ENCODE data around the gene TMC7.
"Not testable (repeated sequence)": the region's sequence is repeated elsewhere in the genome, so short reads cannot be mapped to it uniquely, and the experiment has no call there.

Gene TMC7

DNA sequence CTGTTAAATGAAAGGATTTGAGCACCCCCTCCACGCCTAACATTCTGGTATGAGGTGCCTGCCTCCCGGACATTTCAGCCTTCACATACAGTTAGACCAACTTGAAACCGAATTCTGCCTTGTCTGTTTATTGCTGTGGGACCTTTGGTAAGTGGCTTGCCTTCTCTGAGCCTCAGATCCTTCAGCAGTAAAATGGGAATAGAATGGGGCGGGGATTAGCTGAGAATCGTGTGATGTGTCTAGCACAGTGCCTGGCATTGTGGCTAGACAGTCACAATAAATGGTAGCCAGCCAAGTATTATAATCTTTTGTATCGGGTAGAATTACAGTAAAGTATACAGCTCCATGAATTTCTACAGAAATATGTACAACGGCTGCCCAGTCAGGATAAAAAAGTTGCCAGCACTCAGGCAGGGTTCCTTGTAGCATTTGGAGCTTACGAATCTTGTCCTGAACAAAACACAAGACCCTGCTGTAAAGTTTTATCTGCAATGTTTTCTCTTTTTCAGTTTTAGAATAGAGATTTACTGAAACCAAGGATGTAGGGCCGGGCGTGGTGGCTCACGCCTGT lies 786 bp downstream of the TMC7 start:
- DNase-seq, result no peak

DNA sequence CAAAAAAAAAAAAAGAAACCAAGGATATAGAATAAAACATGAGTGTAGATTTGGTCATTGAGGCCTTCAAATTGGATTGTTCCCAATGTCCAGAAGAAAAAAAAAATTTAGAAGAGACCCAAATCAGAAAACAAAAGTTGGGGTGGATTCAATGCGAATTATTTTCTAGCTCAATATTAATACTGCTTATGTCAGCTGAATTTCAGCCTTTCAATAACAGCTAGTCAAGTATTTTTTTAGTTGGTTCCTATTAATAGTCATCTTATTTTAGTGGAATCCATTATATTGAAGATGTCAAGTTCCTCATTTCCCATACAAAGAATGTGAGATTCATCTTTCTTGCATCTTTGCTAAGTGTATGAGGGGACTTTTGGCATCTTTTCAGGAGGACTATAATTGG lies 1.5 kb downstream of the TMC7 start:
- not testable (repeated sequence) for DNase-seq

DNA sequence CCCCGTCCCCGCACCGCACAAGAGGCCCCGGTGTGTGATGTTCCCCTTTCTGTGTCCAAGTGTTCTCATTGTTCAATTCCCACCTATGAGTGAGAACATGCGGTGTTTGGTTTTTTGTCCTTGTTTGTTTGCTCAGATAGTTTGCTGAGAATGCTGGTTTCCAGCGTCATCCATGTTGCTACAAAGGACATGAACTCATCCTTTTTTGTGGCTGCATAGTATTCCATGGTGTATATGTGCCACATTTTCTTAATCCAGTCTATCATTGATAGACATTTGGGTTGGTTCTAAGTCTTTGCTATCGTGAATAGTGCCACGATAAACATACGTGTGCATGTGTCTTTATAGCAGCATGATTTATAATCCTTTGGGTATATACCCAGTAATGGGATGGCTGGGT lies 8.0 kb downstream of the TMC7 start:
- not testable (repeated sequence) for DNase-seq

DNA sequence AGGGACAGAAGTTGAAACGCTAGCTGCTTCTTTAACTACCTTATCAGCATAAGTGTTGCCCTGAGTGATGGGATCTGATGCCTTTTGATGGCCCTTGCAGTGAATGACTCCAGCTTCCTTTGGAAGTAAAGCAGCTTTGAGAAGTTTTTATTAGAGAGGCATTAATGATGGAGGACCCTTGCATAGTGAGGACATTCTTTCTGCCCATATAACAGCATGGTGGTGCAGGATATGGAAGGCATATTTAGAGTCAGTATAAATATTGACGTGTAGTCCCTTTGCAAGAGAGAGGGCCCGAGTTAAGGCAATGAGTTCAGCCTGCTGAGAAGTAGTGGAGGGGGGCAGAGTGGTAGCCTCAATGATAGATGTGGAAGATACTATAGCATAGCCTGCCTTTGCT lies 9.8 kb downstream of the TMC7 start:
- not testable (repeated sequence) for DNase-seq

DNA sequence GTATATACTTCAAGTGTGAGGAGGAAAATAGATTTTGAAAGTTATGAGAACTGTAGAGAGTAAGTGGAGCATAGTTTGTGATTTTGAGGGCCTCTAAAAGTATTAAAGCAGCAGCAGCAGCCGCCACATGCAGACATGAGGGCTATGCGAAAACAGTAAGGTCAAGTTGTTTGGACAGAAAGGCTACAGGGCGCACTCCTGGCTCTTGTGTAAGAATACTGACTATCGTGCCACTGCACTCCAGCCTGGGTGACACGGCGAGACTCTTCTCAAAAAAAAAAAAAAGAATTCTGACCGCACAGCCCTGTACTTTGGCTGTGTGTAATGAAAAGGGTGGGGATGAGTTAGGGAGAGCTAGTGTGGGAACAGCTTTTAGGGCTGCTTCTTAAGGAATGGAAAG lies 10.4 kb downstream of the TMC7 start:
- not testable (repeated sequence) for DNase-seq

DNA sequence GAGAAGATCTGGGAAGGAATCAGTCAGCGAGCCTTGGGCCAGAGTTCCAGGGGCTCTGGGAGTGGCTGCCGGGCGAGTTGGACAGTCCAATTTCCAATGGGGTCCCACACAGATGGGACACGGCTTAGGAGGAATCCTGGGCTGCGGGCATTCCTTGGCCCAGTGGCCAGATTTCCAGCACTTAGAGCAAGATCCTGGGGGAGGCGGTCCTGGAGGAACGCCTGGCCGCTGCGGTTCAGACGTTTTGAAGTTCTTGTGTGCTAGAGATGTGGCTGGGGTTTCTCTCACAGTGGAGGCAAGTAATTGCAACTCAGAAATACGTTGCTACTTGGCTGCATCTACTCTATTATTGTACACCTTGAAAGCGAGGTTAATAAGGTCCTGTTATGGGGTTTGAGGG lies 11.7 kb downstream of the TMC7 start:
- DNase-seq, result not testable (repeated sequence)

DNA sequence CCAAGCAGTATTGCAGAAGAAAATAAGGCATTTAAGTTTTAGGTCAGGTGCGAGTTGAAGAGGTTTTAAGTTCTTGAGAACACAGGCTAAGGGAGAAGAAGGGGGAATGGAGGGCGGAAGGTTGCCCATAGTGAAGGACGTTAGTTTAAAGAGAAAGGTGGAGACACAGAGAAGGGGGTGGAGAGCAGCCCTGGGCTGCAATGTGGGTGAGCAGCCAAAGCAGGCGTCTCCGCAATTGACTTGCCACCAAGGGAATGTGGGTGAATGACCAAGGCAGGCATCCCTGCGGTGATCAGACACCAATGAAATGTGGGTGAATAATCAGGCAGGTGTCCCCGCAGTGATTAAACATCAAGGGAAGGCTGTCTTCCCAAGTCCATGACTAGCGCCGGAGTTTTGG lies 12.8 kb downstream of the TMC7 start:
- not testable (repeated sequence) for DNase-seq

DNA sequence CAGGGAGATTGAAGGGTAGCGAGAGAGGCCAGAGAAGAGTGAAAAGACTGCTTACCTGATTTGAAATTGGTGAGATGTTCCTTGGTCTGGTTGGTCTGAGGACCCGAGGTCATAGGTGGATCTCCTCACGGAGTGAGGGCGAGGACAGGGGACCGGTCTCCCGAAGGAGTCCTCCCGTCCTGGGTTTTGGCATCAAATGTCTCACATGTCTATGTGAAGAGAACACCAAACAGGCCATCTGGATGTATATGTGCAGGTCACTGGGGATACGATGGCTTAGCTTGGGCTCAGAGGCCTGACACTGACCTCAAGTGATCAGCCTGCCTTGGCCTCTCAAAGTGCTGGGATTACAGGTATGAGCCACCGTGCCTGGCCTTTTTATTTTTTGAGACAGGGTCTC lies 13.3 kb downstream of the TMC7 start:
- not testable (repeated sequence) for DNase-seq

DNA sequence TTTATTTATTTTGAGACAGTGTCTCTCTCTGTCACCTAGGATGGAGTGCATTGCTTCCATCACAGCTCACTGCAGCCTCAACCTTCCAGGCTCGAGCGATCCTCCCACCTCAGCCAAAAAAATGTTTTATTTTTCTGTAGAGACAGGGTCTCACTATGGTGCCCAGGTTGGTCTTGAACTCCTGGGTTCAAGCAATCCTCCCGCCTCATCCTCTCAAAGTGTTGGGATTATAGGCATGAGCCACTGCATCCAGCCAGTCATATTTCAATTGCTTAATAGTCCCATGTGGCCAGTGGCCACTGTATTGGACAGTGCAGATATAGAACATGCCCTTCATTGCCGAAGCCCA lies 15.3 kb downstream of the TMC7 start:
- no peak for DNase-seq

DNA sequence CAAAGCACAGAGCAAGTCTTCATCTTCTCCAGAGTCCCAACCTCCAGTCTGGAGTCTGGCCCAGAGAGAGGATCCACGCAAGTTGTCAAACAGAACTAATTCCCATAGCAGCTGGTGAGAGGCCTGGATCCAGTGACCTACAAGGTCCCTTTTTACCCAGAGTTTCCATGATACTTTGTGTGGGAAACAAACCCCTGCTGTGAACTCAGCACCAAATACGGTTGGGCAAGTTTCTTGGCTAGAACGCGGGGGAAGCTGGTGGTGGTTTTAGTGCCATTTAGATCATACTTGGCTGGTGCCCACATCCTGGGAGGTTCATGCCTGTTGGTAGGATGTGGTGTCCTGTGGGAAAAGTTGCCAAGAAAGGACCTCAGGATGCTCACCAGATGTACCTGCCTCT lies 18.1 kb downstream of the TMC7 start:
- no peak for DNase-seq

DNA sequence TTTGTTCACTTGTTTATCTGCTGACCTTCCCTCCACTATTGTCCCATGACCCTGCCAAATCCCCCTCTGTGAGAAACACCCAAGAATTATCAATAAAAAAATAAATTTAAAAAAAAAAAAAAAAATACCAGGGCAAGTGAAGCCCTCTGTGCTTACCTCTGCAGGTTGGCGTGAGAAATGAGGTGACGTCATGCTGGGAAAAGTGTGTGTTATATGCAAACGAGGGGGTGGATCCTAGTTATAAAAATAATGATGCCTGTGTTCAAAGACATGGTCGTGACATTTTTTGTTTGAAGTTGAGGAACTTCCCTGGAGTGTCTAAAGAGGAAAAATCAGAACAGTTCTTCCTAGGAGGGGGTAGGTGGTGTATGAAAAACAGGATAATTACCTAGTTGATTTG lies 20.2 kb downstream of the TMC7 start:
- DNase-seq, result no peak

DNA sequence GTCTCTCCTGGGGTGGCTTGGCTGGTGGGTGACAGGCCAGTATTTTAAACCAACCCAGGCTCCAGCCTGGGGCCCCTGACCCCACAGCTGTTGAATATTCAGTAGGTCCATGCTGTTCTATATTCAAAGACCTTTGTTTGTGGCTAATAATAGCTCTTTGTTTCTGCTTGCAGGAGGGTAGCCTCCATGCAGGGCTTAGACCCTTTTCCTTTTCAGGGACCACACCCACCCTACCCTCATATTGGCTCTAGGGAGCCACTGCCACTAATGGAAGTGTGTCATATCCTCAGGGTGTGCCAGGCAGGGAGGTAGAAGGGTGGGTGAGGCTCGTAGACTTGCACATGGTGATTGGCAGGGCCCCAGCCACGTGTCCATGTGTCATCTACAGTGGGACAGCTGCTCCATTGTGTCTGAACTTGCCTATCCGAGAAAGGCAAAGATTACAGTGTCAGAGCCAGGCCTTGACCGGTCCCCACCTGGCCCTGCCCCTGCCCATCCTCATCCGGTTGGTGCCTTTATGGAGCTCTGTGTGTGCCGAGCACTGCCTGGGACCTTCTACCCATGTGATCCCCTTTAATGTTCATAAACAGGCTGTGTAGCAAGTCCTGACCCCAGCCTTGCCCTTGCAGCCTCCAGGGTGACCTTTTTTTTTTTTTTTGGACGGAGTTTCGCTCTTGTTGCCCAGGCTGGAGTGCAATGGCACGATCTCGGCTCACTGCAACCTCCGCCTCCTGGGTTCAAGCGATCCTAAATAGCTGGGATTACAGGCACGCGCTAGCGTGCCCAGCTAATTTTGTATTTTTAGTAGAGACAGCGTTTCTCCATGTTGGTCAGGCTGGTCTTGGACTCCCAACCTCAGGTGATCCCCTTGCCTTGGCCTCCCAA lies 22.1 kb downstream of the TMC7 start:
- DNase-seq, result no peak

DNA sequence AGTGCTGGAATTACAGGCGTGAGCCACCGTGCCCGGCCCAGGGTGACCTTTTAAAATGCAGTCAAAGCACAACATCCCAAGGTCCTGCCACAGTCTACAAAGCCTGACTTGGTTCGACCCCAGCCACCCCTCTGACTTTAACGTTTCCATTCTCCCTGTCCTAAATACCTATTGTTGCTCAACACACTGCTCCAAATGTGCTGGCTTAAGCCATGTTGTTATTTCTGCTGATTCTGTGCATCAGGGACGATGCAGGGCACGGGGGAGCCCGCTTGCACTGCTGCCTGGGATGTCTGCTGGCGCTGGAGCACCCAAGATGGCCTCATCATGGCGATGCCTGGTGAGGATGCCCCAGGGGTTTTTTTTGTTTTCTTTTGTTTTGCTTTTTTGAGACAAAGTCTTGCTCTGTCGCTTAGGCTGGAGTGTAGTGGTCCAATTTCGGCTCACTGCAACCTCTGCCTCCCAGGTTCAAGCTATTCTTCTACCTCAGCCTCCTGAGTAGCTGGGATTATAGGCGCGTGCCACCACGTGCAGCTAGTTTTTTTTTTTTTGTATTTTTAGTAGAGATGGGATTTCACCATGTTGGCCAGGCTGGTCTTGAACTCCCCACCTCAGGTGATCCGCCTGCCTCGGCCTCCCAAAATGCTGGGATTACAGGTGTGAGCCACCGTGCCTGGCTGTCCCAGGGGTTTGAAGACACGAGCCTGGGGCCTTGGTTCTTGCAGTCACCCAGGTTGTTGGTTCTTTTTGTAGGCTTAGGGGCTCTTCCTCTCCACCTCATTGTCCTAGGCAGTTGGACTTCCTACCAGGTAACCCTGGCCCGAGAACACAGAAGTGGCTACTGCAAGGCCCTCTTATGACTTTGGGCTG lies 22.9 kb downstream of the TMC7 start:
- no peak for DNase-seq

DNA sequence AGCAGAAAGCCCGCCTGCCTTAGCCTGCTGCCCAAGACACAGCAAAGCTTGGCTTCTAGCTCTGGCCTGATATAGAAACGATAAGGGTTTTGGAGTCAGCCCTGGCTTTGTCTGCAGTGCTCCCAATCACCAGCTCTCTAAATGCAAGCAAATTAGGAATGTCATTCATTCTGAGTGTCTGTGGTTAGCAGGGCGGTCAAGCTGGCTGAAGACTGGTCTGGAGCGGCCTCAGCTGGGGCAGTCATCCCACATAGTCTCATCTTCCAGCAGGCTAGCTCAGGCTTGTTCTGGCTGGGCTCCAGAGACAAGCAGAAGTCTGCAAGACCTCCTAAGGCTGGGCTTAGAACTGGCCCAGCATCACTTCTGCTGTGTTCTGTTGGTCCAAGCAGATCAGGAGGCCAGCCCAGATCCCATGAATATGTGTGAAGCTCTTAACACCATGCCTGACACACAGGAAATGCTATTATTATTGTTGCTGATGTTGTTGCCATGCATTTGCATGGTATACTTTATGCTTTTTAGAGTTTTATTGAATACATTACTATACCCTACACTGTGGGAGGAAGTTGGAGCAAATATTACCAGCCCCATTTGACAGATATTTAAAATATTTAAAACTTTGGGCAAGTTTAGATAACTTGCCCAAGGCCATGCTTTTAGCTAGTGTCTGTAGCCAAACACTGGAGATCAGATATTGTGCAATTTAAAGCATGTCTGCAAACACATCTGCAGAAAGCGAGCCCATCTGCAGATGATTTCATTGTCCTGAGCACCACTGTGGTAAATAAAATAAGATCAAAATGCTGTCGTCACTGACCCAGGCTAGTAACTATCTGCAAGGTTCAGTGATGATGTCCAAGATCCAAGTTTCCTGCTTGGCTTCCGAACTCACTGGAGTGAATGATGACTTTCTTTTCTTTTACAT lies 24.8 kb downstream of the TMC7 start:
- no peak for DNase-seq

DNA sequence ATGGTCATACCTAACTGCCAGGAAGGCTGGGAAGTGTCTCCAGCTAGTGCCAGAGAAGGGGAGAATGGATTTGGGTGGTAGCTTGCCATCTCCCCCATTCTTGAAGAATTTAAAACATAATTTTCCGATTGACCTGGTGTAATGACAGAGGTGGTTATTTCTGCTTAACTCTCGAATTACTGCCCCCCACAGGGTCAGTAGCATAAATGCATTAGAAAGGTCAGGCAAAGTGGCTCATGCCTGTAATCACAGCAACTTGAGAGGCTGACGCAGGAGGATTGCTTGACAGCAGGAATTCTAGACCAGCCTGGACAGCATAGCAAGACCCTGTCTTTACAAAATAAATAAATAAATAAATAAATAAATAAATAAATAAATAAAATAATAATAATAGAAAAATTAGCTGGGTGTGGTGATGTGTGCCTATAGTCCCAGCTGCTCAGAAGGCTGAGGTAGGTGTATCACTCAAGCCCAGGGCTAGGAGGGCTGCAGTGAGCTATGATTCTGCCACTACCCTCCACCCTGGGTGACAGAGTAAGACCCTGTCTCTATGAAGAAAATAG lies 27.5 kb downstream of the TMC7 start:
- no peak for DNase-seq

DNA sequence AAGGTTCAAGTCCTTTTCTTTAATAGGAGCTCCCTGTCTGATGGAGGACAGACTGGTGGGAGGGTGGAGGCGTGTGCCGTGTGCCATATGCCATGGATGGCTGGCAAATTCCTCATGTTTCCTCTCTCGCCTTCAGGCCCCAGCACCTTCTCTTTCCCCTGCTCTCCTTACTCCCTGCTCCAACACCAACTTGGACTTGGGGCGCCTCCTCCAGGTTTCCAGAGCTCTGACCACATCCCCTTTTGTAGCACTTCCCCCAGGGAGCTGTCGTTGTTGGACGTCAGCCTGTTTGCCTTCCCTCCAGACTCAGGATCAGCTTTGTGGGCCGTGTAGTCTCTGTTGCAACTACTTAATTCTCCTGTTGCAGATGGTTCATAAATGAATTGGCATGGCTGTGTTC lies 30.7 kb downstream of the TMC7 start:
- no peak for DNase-seq

DNA sequence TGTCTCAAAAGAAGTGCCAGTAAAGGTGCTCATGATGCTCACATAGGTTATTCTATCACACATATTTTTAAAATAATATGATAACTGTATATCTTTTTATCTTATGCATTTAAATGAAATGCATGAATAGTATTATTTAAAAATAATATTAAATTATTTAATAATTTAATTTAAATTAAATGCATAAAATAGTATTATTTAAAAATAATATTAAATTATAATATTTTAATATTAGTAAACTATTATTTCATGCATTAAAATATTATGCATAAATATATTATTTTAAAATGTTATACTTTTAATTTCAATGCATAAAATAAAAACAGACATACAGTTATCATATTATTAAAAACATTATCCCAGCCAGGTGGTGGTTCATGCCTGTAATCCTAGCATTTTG lies 33.4 kb downstream of the TMC7 start:
- no peak for DNase-seq

DNA sequence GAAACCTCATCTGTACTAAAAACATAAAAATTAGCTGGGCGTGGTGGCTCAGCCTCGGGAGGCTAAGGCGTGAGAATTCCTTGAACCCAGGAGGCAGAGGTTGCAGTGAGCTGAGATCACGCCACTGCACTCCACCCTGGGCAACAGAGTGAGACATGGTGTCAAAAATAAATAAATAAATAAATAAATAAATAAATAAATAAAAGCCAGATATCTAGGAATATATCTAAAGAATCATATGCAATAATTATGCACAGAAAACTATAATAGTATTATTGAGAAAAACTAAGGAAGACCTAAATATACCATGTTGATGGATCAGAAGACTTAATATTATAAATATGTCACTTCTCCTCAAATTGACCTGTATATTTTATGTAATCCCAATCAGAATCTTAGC lies 37.0 kb downstream of the TMC7 start:
- DNase-seq, result no peak

DNA sequence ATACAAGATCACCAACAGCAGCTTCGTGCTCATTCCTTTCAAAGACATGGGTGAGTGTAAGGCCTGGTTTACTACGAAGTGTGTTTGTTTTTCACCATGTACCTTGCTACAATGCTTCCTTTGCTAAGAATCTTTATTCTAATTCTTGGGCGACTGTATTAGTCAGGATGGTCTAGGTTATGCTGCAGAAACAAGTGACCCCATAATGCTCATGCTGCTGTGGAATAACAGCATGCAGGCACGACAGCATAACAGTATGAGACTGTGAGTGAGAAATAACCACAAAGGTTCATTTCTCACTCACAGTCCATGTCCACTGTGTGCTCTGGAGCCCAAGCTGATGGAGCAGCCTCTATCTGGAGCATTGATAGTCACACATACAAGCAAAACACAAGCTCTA lies 38.0 kb downstream of the TMC7 start:
- no peak for DNase-seq

DNA sequence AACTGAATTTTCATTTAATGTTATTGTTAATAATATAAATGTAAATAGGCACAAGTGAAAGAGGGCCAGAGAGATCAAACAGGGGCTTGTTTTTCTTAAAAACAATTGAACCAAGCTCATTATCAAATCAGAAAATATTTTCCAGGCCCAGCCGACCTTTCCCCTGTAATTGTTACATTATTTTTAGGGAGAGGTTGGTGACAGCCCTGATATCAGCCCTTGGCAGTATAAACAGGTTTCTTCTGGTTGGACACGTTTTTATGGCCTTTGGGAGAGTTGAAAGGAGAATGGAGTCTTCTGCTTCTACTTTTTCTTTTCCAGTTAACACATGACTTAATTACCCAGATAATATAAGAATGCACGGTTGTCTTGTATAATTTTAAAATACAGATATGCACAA lies 43.7 kb downstream of the TMC7 start:
- DNase-seq, result no peak

DNA sequence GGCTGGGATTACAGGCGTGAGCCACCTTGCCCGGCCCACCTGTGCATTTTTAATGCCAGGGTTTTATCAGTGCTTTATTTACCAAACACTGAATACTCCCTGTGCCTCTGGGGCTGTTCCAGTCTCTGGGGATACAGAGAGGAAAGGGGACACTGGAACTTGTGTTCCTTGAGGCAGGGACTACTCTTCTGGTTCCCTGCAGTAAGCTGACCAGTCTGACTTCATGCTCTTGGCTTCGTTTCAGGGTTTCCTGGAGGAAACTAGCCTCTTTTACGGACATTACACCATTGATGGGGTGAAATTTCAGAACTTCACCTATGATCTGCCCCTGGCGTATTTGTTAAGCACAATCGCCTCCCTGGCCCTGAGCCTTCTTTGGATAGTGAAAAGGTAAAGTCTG lies 46.2 kb downstream of the TMC7 start:
- no peak for DNase-seq

DNA sequence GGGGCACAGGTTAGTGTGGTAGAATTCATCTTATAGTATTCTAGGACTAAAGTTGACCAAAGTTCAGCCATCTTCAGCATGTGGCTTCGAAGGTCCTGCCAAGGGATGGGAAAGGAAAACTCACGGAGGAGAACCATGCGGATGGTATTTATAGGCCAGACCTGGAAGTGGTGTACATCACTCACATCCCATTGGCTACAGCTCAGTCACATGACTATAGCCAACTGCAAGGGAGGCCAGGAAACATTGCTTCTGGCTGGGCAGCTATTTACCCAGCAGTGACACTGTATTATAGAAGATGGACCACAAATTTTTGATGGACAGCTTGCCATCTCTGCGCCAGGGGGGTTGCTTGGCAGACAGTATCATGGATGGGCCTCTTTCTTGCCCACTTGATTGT lies 48.0 kb downstream of the TMC7 start:
- no peak for DNase-seq
